Epithelial cell of proximal tubule (primary cell): Measurements from ENCODE around the gene HAAO. TPM values are rescaled to one million over a fixed set of nuclear protein-coding genes. Genes with fewer than 3 reads are reported as not detected.

Source experiments
- DNase-seq: peaks from one replicate; pipeline ENCODE4 v3.0.0-alpha.2; 2011; ENCODE audit warnings: low read depth
- H3K4me3 ChIP-seq: 2 replicates; pipeline ENCODE4 v1.5.1; 2011; ENCODE audit warnings: low read depth, mild to moderate bottlenecking, low read length
- total RNA-seq: library from RNA; depleted of rRNA; stranded (reverse); fragments of >200 nt; gene quantifications from 2 replicates; pipeline ENCODE4 v1.2.3, GENCODE V29; 2015
- TF ChIP-seq, protein P1 (sequence below): conservative IDR thresholded peaks from 2 replicates; pipeline ENCODE4 v1.5.1; 2012; ENCODE audit warnings: low read depth, mild to moderate bottlenecking, low read length

The HAAO gene
- total RNA-seq, 1 donor from 2014 or later: 6.1 TPM

DNA sequence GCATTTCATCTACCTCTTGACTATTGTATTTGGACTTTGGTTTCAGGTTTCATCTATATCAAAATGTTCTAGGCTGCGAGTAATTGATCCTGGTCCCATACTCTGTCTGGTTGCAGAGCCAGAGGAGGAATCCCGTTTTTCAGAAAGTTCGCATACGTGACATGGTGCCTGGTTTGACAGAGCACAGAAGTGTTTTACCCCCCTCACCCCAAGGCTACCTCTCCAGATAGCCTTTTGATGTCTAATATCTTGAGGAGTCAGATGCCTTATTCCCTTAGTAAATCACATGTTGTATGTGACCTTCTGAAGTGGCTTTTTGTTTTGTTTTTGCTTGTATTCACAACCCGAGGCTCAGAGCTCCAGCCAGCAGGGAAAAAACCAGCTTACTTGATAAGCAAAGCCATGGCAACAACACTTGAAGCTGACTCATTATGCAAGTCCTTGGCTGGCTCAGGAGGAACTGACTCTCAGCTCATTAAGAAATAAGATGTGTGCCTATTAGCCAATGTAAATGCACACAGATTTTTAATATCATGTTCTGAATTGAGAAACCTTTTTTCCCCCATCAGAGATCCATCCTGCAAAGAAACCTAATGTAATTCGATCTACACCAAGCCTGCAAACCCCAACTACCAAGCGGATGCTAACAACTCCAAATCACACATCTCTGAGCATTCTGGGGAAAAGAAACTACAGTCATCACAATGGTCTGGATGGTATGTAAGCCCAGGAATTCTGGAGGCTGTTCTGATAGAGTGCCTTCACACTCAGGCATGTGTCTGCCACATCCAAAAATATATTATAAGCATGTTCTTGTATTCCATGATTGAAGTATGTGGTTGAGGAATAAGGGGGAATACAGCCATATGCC is 69.8 kb downstream of the HAAO start:
- TF ChIP-seq, protein P1, sequence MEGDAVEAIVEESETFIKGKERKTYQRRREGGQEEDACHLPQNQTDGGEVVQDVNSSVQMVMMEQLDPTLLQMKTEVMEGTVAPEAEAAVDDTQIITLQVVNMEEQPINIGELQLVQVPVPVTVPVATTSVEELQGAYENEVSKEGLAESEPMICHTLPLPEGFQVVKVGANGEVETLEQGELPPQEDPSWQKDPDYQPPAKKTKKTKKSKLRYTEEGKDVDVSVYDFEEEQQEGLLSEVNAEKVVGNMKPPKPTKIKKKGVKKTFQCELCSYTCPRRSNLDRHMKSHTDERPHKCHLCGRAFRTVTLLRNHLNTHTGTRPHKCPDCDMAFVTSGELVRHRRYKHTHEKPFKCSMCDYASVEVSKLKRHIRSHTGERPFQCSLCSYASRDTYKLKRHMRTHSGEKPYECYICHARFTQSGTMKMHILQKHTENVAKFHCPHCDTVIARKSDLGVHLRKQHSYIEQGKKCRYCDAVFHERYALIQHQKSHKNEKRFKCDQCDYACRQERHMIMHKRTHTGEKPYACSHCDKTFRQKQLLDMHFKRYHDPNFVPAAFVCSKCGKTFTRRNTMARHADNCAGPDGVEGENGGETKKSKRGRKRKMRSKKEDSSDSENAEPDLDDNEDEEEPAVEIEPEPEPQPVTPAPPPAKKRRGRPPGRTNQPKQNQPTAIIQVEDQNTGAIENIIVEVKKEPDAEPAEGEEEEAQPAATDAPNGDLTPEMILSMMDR: no peak
- DNase-seq: peak; percentile 74
- H3K4me3 ChIP-seq: no peak overlapping the region

DNA sequence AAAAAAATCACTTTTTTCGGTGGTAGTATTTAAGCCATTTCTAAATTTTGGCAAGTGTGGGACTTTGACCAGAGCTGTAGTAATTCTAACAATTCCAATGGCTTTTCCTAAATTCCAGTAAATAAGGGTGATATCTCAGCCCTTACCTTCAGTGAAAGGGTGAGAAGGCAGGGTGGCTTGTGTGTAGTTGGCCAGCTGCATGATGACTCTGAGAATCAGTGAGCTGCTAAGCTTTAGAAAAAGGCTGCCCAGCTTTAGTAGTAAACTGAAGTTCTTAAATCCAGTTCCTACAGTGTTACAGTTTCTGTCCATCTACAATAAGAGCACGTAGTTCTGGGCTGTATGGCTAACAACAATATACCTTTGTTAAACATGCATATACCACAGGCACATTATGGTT is 70.5 kb downstream of the HAAO start:
- H3K4me3 ChIP-seq: no peak overlapping the region
- DNase-seq: no peak
- TF ChIP-seq, protein P1: no peak

Other genes starting within 250 kb of the HAAO start
- gene MTA3, start 224.0 kb downstream of the HAAO start, total RNA-seq: 17.8 and 20.6 TPM in 2 replicates
- 0.07 TPM in 1 of 2 replicates, not detected in the other for gene OXER1, start 28.4 kb downstream of the HAAO start, total RNA-seq